Tibial nerve (tissue), 4 donors: ENCODE results near the gene NGFR. TPM values are rescaled to one million over a fixed set of nuclear protein-coding genes. Genes with fewer than 3 reads are reported as not detected.
"Not testable (repeated sequence)": the region's sequence is repeated elsewhere in the genome, so short reads cannot be mapped to it uniquely, and the experiment has no call there.

Experiments used
- DNase-seq, 2 donors: peaks; one replicate each; pipeline ENCODE4 v3.0.0-alpha.2; 2019; ENCODE audit warnings: low spot score in 2 of 2
- H3K27ac ChIP-seq, 4 donors: fragments of 200-600 bp; sonication (generic) in 3 of 4; one replicate each; pipeline ENCODE4 v1.5.1; 2017 to 2019; ENCODE audit warnings: mild to moderate bottlenecking in 1 of 4
- H3K27me3 ChIP-seq, 2 donors: fragments of 200-600 bp; sonication (generic) in 1 of 2; one replicate each; pipeline versions ENCODE4 v1.5.1 to v1.6.0; 2017 to 2019
- H3K36me3 ChIP-seq, 3 donors: fragments of 200-600 bp; sonication (generic); one replicate each; pipeline ENCODE4 v1.5.1; 2018 to 2019
- H3K4me1 ChIP-seq, 4 donors: fragments of 200-600 bp; sonication (generic) in 3 of 4; one replicate each; pipeline ENCODE4 v1.5.1; 2017 to 2019
- H3K4me3 ChIP-seq, 4 donors: fragments of 200-600 bp; sonication (generic) in 3 of 4; one replicate each; pipeline ENCODE4 v1.5.1; 2017 to 2019; ENCODE audit warnings: mild to moderate bottlenecking in 1 of 4, moderate library complexity in 1 of 4
- H3K9me3 ChIP-seq, 4 donors: fragments of 200-600 bp; sonication (generic) in 3 of 4; one replicate each; pipeline ENCODE4 v1.5.1; 2017 to 2019
- EP300 ChIP-seq, 2 donors: sonication (generic); formaldehyde crosslinking; IDR thresholded peaks; one replicate each; pipeline ENCODE4 v1.6.1; 2017; ENCODE audit warnings: antibody characterized with exemption in 2 of 2, mild to moderate bottlenecking in 1 of 2
- POLR2A ChIP-seq, 2 donors: fragments of 450-650 bp; IDR thresholded peaks; one replicate each; pipeline ENCODE4 v1.6.1; 2017; ENCODE audit warnings: antibody characterized with exemption in 2 of 2, mild to moderate bottlenecking in 2 of 2, moderate library complexity in 2 of 2
- WGBS, 2 donors: methylation state at CpG; one replicate each; pipeline ENCODE4 v1.1.5; 2018; 5-methylcytosine and 5-hydroxymethylcytosine counted together
- total RNA-seq, 4 donors: library from RNA; depleted of rRNA; stranded (reverse); fragments of >200 nt; gene quantifications; one replicate each; pipeline ENCODE4 v1.1.0, GENCODE V29; 2016
- TF ChIP-seq, protein P1 (sequence below), 5 experiments: fragments of 200-600 bp in 3 of 5; fragments of 450-650 bp in 2 of 5; sonication (generic) in 3 of 5; IDR thresholded peaks; one replicate each; pipeline ENCODE4 v1.5.1; 2016 to 2019; ENCODE audit warnings: antibody characterized with exemption in 5 of 5, mild to moderate bottlenecking in 3 of 5, moderate library complexity in 2 of 5

The NGFR gene
- total RNA-seq, 4 donors from 2014 or later = 205 to 279 (median 238) TPM

DNA sequence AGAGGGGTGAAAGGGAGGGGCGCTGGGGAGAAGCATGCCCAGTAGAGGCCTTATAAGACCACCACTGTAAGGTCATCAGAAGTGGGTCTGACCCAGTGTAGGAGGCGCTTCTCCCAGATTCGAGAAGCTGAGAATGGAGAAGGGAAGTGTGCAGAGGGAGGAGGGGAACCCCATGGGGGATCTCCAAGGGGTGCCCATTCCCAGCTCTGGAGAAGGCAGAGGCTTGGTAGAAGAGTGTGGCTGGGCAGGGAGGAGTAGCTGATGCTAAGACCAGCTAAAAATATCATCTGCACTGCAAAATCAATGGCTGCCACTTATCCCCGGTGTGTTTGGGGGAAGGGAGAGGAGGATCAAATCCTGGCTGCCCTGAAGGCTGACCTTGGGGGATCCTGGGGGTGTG is 7.2 kb downstream of the NGFR start:
- Histone ChIP-seq H3K4me1 (peaks cover 0 to 56% (median 15%) of the 10 kb centered on the region in 4 donors), H3K27me3 (peaks cover 0 to 50% of the 10 kb centered on the region in 2 donors), H3K4me3 (no peak overlapping the region), H3K36me3 (peaks cover 0 to 48% (median 0%) of the 10 kb centered on the region in 3 donors), H3K27ac (no peak overlapping the region), H3K9me3 (no peaks in the 10 kb centered on the region)
- no peak for DNase-seq
- 39 to 40% methylated on average over 4 of the region's 4 CpGs for WGBS, 2 donors
- TF ChIP-seq, protein P1, sequence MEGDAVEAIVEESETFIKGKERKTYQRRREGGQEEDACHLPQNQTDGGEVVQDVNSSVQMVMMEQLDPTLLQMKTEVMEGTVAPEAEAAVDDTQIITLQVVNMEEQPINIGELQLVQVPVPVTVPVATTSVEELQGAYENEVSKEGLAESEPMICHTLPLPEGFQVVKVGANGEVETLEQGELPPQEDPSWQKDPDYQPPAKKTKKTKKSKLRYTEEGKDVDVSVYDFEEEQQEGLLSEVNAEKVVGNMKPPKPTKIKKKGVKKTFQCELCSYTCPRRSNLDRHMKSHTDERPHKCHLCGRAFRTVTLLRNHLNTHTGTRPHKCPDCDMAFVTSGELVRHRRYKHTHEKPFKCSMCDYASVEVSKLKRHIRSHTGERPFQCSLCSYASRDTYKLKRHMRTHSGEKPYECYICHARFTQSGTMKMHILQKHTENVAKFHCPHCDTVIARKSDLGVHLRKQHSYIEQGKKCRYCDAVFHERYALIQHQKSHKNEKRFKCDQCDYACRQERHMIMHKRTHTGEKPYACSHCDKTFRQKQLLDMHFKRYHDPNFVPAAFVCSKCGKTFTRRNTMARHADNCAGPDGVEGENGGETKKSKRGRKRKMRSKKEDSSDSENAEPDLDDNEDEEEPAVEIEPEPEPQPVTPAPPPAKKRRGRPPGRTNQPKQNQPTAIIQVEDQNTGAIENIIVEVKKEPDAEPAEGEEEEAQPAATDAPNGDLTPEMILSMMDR (IDR thresholded peaks at IDR 0.05) = no peak
- TF ChIP-seq EP300 (IDR thresholded peaks at IDR 0.05) (no peak), POLR2A (IDR thresholded peaks at IDR 0.05) (no peak)

- 50 to 53% methylated on average over 5 of the region's 5 CpGs for WGBS, 2 donors
- DNase-seq, H3K4me3 ChIP-seq, H3K27ac ChIP-seq, H3K9me3 ChIP-seq: not testable (repeated sequence)
- H3K36me3 ChIP-seq = peaks cover 0 to 51% (median 0%) of the 10 kb centered on the region in 3 donors
- peaks cover 0 to 46% of the 10 kb centered on the region in 2 donors for H3K27me3 ChIP-seq
- H3K4me1 ChIP-seq = peaks cover 0 to 55% (median 12%) of the 10 kb centered on the region in 4 donors
Observed at GRCh38 chr17:49502680-49503079, 7.6 kb downstream of the NGFR start.

- H3K4me3 ChIP-seq = no peak overlapping the region
- H3K27me3 ChIP-seq = peaks cover 0 to 30% of the 10 kb centered on the region in 2 donors
- H3K36me3 ChIP-seq = peaks cover 0 to 51% (median 0%) of the 10 kb centered on the region in 3 donors
- H3K9me3 ChIP-seq = no peaks in the 10 kb centered on the region
- DNase-seq = no peak
- H3K27ac ChIP-seq = no peak overlapping the region
- TF ChIP-seq, protein P1 (IDR thresholded peaks at IDR 0.05) = no peak
- no peak for TF ChIP-seq EP300 (IDR thresholded peaks at IDR 0.05)
- TF ChIP-seq POLR2A (IDR thresholded peaks at IDR 0.05) = no peak
- H3K4me1 ChIP-seq = peaks cover 0 to 65% (median 17%) of the 10 kb centered on the region in 4 donors
- WGBS, 2 donors = 72 to 78% methylated on average over 4 of the region's 4 CpGs
Observed at GRCh38 chr17:49504369-49504768, 9.3 kb downstream of the NGFR start.

DNA sequence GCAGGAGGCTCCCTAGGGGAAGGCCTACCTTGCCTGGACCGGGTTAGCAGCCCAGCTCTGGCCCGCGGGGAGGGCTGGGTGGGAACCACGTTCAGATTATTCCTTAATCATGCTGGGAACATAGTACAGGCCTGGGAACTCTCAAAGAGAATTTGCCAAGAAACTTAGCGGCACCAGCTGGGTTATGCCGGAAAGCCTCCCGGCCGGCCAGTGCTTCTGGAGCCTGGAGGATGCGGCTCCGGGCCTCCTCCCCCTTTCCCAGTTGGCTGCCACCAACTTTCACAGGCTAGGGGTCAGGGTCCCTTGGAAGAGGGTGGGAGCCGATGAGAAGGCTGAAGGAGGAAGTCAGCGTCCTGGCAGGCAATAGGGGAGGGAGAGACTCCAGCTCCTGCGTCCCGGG is 10.8 kb downstream of the NGFR start:
- 62 to 71% methylated on average over 8 to 14 of the region's 14 CpGs for WGBS, 2 donors
- H3K36me3 ChIP-seq = peaks cover 0 to 61% (median 0%) of the 10 kb centered on the region in 3 donors
- DNase-seq = no peak
- peaks cover 0 to 74% (median 18%) of the 10 kb centered on the region in 4 donors for H3K4me1 ChIP-seq
- H3K9me3 ChIP-seq = no peaks in the 10 kb centered on the region
- H3K4me3 ChIP-seq = no peak overlapping the region
- TF ChIP-seq EP300 (IDR thresholded peaks at IDR 0.05) (no peak), POLR2A (IDR thresholded peaks at IDR 0.05) (no peak)
- TF ChIP-seq, protein P1 (IDR thresholded peaks at IDR 0.05) = no peak
- no peak overlapping the region for H3K27ac ChIP-seq
- H3K27me3 ChIP-seq = peaks cover 0 to 21% of the 10 kb centered on the region in 2 donors

DNA sequence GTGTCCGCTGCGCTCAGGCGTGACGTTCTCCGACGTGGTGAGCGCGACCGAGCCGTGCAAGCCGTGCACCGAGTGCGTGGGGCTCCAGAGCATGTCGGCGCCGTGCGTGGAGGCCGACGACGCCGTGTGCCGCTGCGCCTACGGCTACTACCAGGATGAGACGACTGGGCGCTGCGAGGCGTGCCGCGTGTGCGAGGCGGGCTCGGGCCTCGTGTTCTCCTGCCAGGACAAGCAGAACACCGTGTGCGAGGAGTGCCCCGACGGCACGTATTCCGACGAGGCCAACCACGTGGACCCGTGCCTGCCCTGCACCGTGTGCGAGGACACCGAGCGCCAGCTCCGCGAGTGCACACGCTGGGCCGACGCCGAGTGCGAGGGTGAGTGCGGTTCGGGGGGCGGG is 11.2 kb downstream of the NGFR start:
- no peaks in the 10 kb centered on the region for H3K9me3 ChIP-seq
- no peak for TF ChIP-seq EP300 (IDR thresholded peaks at IDR 0.05)
- TF ChIP-seq, protein P1 (IDR thresholded peaks at IDR 0.05) = no peak
- TF ChIP-seq POLR2A (IDR thresholded peaks at IDR 0.05) = no peak
- DNase-seq = no peak
- peaks cover 0 to 61% (median 0%) of the 10 kb centered on the region in 3 donors for H3K36me3 ChIP-seq
- peaks cover 0 to 17% of the 10 kb centered on the region in 2 donors for H3K27me3 ChIP-seq
- peaks cover 0 to 70% (median 18%) of the 10 kb centered on the region in 4 donors for H3K4me1 ChIP-seq
- H3K27ac ChIP-seq = peak overlapping the region in 1 of 4 donors; percentile 10
- H3K4me3 ChIP-seq = no peak overlapping the region
- WGBS, 2 donors = 85 to 88% methylated on average over 57 of the region's 57 CpGs
